GM08714 (cell line): ENCODE measurements around the gene DIPK1B.

Experiments
- H3K4me3 ChIP-seq: fragments of 200-500 bp; sonication (Bioruptor generic); 2 replicates; pipeline ENCODE4 v1.5.1; 2014; ENCODE audit warnings: mild to moderate bottlenecking, low read length, inconsistent platforms
- ZNF274 ChIP-seq: IDR thresholded peaks from 2 replicates; pipeline ENCODE4 v1.6.1; 2012; ENCODE audit warnings: mild to moderate bottlenecking, low read depth, low read length

The DIPK1B gene

GRCh38 chr9:136711751-136712689, at the start of gene DIPK1B:
DIPK1B (plus strand) TSS chr9:136712572; CDS start chr9:136712666, 94 bp downstream.
- peak within 1 kb of the TSS; percentile 4; the same call in 1 of the 2 replicates for H3K4me3 ChIP-seq
- TF ChIP-seq ZNF274, result no peak

- no peak for TF ChIP-seq ZNF274
These were observed 49.5 kb upstream of the DIPK1B start, which contains the start of gene EGFL7 for GRCh38 chr9:136662656-136663581. EGFL7 (plus strand) TSS chr9:136662916; CDS start chr9:136668283, 5,367 bp downstream.

GRCh38 chr9:136664000-136664915, 48.1 kb upstream of the DIPK1B start:
- no peak overlapping the region for H3K4me3 ChIP-seq
- no peak for TF ChIP-seq ZNF274

More at GRCh38 chr9:136662656-136663581, 49.5 kb upstream of the DIPK1B start, which contains the start of gene EGFL7:
- H3K4me3 ChIP-seq, result no peak within 1 kb of the TSS

GRCh38 chr9:136665111-136665703, 47.2 kb upstream of the DIPK1B start:
- no peak overlapping the region; the same call in 1 of the 2 replicates for H3K4me3 ChIP-seq
- no peak for TF ChIP-seq ZNF274

GRCh38 chr9:136665704-136666371, 46.5 kb upstream of the DIPK1B start:
- no peak for TF ChIP-seq ZNF274
- no peak overlapping the region for H3K4me3 ChIP-seq

- no peak overlapping the region for H3K4me3 ChIP-seq
- no peak for TF ChIP-seq ZNF274
These were observed 45.8 kb upstream of the DIPK1B start for GRCh38 chr9:136666372-136667213.

- no peak for TF ChIP-seq ZNF274
- H3K4me3 ChIP-seq, result no peak overlapping the region
These were observed 45.0 kb upstream of the DIPK1B start for GRCh38 chr9:136667214-136667939.

GRCh38 chr9:136667940-136668760, 44.2 kb upstream of the DIPK1B start:
- no peak overlapping the region for H3K4me3 ChIP-seq
- TF ChIP-seq ZNF274, result no peak

- TF ChIP-seq ZNF274, result no peak
- H3K4me3 ChIP-seq, result no peak overlapping the region
These were observed 43.2 kb upstream of the DIPK1B start for GRCh38 chr9:136668983-136669790.
